Peyer's patch (tissue), 4 donors: ENCODE results near the gene CYB561. TPM values are rescaled to one million over a fixed set of nuclear protein-coding genes. Genes with fewer than 3 reads are reported as not detected.
A peak's percentile ranks its signal among the peaks of the same experiment; 100 is the strongest.

Source experiments
- DNase-seq, 3 donors: peaks; one replicate each; pipeline ENCODE4 v3.0.0-alpha.2; 2017 to 2019
- H3K27ac ChIP-seq, 4 donors: fragments of 200-600 bp; sonication (generic); one replicate each; pipeline ENCODE4 v1.5.1; 2016 to 2019
- H3K27me3 ChIP-seq, 2 donors: fragments of 200-600 bp; sonication (generic); one replicate each; pipeline ENCODE4 v1.5.1; 2019
- H3K36me3 ChIP-seq, 3 donors: fragments of 200-600 bp; sonication (generic); one replicate each; pipeline ENCODE4 v1.5.1; 2016 to 2019
- H3K4me1 ChIP-seq, 4 donors: fragments of 200-600 bp; sonication (generic); one replicate each; pipeline ENCODE4 v1.5.1; 2016 to 2019
- H3K4me3 ChIP-seq, 4 donors: fragments of 200-600 bp; sonication (generic); 1 replicate in 3 of 4; 2 replicates in 1 of 4; pipeline ENCODE4 v1.5.1; 2016 to 2019; ENCODE audit warnings: mild to moderate bottlenecking in 1 of 4
- H3K9me3 ChIP-seq, 4 donors: fragments of 200-600 bp; sonication (generic); one replicate each; pipeline ENCODE4 v1.5.1; 2016 to 2019; ENCODE audit warnings: mild to moderate bottlenecking in 1 of 4
- POLR2A ChIP-seq, 2 donors: fragments of 450-650 bp; IDR thresholded peaks; one replicate each; pipeline ENCODE4 v1.5.1; 2017; ENCODE audit warnings: antibody characterized with exemption in 2 of 2, mild to moderate bottlenecking in 2 of 2, moderate library complexity in 2 of 2
- total RNA-seq, 4 donors: library from RNA; depleted of rRNA; stranded (reverse); fragments of >200 nt; gene quantifications; one replicate each; pipeline ENCODE4 v1.1.0, GENCODE V29; 2016
- TF ChIP-seq, protein P1 (sequence below), 6 experiments: fragments of 450-650 bp in 4 of 6; fragments of 200-600 bp in 2 of 6; sonication (generic) in 1 of 6; IDR thresholded peaks; one replicate each; pipeline ENCODE4 v1.5.1; 2017 to 2019; ENCODE audit warnings: antibody characterized with exemption in 6 of 6, mild to moderate bottlenecking in 3 of 6, moderate library complexity in 1 of 6

Gene CYB561, protein sequence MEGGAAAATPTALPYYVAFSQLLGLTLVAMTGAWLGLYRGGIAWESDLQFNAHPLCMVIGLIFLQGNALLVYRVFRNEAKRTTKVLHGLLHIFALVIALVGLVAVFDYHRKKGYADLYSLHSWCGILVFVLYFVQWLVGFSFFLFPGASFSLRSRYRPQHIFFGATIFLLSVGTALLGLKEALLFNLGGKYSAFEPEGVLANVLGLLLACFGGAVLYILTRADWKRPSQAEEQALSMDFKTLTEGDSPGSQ
- total RNA-seq, result 100 to 1,000 TPM in 2 of 4 donors, 10 to 100 TPM in 2; 42.9 to 161 (median 98.5) TPM

DNA sequence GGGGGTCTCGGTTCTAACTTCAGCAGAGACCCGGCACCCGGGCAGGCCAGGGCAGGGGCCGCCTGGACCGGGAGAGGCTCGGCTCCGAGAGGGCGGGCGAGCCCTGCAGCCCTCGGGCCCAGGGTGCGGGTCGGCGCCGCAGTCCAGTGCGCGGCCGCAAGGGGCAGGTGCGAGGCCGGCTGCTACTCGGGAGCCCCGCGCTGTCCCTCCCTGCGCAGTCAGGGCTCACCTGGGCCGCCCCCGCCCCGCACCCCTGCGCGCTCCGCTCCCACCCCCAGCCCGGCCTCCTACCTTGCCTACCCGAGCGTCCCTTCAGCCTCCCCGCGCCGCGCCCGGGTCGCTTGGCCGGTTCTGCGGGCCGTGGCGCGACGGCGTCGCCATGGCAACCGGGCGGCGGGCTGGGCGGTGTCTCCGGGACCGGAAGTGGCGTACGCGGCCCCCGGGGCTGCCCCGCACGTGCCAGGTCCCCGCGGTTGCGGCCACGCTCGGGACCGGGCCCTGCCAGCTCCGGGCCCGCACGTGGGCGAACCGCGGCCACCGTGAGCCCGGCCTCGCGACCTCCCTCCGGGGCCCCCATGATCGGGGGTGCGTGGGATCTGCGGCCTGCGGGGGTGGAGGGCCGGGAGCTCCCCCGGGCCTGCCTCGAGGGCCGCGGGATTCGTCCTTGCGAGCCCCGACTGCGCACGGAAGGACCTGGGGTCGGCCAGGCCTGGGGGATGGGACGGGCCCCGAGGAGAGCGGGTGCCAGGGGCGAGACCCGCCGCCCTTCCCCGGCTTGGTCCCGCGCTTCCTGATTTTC is at the start of gene CYB561:
Gene CYB561, minus strand, starts transcription at position 353 of the 799 bp plus-strand sequence. CDS start 8,759 bp downstream, outside the sequence.
- no peaks in the 10 kb centered on the region for H3K27me3 ChIP-seq
- no peaks in the 10 kb centered on the region for H3K36me3 ChIP-seq
- peak within 1 kb of the TSS; percentile 86 to 93 (median 92) for H3K27ac ChIP-seq
- H3K9me3 ChIP-seq, result no peaks in the 10 kb centered on the region
- peaks cover 10 to 35% (median 11%) of the 10 kb centered on the region in 4 donors for H3K4me1 ChIP-seq
- peak within 1 kb of the TSS; percentile 66 to 87 (median 78) for H3K4me3 ChIP-seq
- TF ChIP-seq POLR2A (IDR thresholded peaks at IDR 0.05), result peak in 1 of 2 donors; percentile 17
- TF ChIP-seq, protein P1, sequence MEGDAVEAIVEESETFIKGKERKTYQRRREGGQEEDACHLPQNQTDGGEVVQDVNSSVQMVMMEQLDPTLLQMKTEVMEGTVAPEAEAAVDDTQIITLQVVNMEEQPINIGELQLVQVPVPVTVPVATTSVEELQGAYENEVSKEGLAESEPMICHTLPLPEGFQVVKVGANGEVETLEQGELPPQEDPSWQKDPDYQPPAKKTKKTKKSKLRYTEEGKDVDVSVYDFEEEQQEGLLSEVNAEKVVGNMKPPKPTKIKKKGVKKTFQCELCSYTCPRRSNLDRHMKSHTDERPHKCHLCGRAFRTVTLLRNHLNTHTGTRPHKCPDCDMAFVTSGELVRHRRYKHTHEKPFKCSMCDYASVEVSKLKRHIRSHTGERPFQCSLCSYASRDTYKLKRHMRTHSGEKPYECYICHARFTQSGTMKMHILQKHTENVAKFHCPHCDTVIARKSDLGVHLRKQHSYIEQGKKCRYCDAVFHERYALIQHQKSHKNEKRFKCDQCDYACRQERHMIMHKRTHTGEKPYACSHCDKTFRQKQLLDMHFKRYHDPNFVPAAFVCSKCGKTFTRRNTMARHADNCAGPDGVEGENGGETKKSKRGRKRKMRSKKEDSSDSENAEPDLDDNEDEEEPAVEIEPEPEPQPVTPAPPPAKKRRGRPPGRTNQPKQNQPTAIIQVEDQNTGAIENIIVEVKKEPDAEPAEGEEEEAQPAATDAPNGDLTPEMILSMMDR (IDR thresholded peaks at IDR 0.05), result peak in 5 of 6 experiments; percentile 45 to 74 (median 60)
- peak; percentile 65 to 92 (median 91) for DNase-seq

DNA sequence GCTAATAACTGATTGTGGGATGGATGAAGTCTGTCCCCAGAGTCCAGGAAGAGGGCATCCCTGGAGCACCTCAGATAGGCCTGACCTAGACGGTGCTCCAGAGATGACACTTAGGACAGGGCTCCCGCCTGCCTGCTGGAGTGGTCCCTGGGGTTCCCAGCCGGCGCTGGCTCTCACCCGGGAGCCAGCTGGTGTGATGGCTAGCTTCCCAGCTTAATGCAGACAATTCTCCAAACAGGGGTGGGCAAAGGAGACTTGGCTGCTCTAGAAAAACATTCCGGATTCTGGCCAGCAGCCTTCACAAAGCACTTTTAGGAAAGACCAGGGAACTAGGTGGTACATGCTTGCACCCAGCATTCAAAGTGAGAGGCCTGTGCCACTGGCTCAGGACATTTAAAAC is 49.4 kb upstream of the CYB561 start:
- no peaks in the 10 kb centered on the region for H3K4me1 ChIP-seq
- peak overlapping the region in 1 of 4 donors; percentile 5 for H3K27ac ChIP-seq
- H3K4me3 ChIP-seq, result no peak overlapping the region
- no peak for DNase-seq
- no peak for TF ChIP-seq POLR2A (IDR thresholded peaks at IDR 0.05)
- TF ChIP-seq, protein P1 (IDR thresholded peaks at IDR 0.05), result no peak
- H3K36me3 ChIP-seq, result peaks cover 0 to 51% (median 0%) of the 10 kb centered on the region in 3 donors
- H3K9me3 ChIP-seq, result no peaks in the 10 kb centered on the region
- H3K27me3 ChIP-seq, result no peaks in the 10 kb centered on the region

DNA sequence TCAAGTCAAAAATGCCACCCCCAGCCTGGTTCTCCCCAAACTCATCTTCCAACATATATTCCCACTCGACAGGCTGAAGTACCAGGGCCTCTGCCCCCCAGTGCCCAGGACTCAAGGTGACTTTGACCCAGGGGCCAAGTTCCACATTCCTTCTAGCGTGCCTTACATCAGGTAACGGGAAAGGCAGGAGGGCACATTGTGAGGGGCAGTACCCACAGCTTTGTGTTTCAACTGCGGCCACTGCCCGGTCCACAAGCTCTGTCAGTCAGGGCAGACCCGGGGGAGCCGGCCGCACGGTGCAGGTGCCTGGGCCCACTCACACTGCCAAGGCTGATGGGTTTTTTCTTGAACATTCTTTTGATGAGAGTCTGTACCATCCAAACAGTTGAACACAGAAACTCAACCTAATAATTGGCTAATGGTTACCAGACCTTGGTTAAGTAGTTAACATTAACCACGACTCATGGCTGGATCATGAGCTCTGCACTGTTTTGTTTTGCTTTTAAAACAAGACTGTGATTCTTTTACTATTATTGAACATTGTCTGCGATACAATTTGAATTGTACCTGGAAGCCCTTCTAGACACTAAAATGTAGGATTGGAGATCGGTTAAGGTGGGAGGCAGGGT is 48.3 kb upstream of the CYB561 start:
- Histone ChIP-seq H3K9me3 (no peaks in the 10 kb centered on the region), H3K36me3 (peaks cover 0 to 51% (median 0%) of the 10 kb centered on the region in 3 donors), H3K4me1 (no peaks in the 10 kb centered on the region), H3K27me3 (no peaks in the 10 kb centered on the region), H3K4me3 (no peak overlapping the region), H3K27ac (no peak overlapping the region)
- DNase-seq, result no peak
- TF ChIP-seq, protein P1 (IDR thresholded peaks at IDR 0.05), result no peak
- TF ChIP-seq POLR2A (IDR thresholded peaks at IDR 0.05), result no peak

DNA sequence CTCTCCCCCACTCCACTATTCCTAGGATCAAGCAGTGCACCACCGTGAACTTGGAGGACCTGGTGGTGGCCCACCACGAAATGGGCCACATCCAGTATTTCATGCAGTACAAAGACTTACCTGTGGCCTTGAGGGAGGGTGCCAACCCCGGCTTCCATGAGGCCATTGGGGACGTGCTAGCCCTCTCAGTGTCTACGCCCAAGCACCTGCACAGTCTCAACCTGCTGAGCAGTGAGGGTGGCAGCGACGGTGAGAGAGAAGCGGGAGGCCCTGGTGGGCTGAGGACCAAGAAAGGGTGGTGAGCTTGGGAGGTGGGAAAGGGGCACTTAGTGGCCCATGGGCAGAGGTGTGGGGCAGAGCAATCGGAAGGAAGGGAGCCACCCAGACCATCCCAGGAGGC is 47.3 kb upstream of the CYB561 start:
- Histone ChIP-seq H3K36me3 (peaks cover 0 to 61% (median 0%) of the 10 kb centered on the region in 3 donors), H3K4me1 (no peaks in the 10 kb centered on the region), H3K27ac (no peak overlapping the region), H3K4me3 (no peak overlapping the region), H3K9me3 (no peaks in the 10 kb centered on the region), H3K27me3 (no peaks in the 10 kb centered on the region)
- no peak for TF ChIP-seq POLR2A (IDR thresholded peaks at IDR 0.05)
- TF ChIP-seq, protein P1 (IDR thresholded peaks at IDR 0.05), result no peak
- no peak for DNase-seq

DNA sequence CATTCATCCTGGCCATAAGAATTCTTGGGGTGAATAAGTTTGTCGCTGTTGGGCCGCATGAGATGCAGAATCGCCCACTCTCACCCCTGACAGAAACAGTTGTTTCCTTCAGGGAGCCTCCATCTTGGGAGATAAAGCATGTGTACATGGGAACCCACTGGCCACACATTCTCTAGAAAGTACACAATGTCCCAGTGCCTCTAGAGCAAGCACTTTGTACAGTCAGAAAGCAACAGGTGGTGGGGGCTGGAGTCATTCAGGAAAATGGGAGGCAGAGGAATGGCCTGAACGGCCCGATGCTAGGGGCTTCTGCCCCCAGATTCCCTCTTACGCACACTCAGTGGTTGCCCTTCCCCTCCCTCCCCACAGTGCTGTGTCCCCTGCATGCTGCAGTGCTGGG is 46.8 kb upstream of the CYB561 start:
- peaks cover 0 to 62% (median 0%) of the 10 kb centered on the region in 3 donors for H3K36me3 ChIP-seq
- peak overlapping the region in 1 of 4 donors; percentile 39 for H3K27ac ChIP-seq
- no peaks in the 10 kb centered on the region for H3K9me3 ChIP-seq
- no peak for DNase-seq
- H3K4me1 ChIP-seq, result no peaks in the 10 kb centered on the region
- no peaks in the 10 kb centered on the region for H3K27me3 ChIP-seq
- no peak overlapping the region for H3K4me3 ChIP-seq
- no peak for TF ChIP-seq POLR2A (IDR thresholded peaks at IDR 0.05)
- TF ChIP-seq, protein P1 (IDR thresholded peaks at IDR 0.05), result no peak
